Measurements from ENCODE around the gene LBHD1.
"Not testable (repeated sequence)": the region's sequence is repeated elsewhere in the genome, so short reads cannot be mapped to it uniquely, and the experiment has no call there.

Gene LBHD1

DNA sequence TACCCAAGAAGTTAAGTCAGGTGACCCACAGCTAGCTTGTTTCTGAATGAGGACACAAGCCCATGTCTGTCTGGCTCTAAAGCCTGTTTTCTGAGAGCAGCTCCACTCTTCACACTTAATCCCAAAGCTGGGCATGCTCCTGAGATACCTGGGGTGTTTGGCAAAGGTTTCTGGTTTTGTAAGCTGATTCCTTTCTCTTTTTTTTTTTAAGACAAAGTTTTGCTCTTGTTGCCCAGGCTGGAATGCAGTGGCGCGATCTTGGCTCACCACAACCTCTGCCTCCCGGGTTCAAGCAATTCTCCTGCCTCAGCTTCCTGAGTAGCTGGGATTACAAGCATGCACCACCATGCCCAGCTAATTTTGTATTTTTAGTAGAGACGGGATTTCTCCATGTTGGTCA is 21.6 kb upstream of the LBHD1 start:
- not testable (repeated sequence) for DNase-seq

DNA sequence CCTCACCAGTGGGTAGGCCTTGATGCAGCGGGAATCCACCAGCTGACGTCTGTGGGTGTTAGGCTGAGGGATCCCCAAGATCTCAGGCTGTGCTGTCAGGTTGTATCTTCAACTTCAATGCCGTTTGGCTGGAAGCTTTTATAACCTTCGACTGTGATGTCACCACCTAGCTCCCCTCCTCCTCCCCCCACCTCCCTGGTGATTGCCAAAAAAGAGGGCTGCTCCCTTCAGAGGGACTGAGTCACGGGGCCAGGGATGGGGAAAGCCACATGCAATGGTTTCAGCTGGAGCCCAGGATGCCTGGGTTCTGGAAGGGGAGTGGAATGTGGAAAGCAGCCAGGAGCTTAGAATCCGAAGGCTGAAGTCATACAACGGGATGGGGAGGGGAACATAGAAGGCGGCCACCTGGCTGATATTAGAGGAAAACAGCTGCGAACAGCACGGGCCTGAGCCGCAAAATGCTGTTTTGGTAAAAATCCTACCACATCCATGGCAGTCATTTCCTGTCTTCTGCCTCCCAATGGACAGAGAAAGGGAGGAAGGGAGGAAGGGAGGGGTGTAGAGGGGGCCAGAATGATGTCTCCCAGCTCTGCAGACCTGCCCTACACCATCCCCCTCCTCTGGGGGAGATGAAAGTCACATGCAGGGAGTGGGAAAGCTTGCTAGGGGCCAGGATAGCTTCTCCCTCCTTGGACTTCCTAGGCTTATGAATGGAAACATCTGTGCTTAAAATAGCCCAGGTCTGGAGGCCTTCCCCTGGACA is 17.5 kb upstream of the LBHD1 start, which contains the start of gene LRRN4CL:
Gene LRRN4CL, minus strand, starts transcription at position 110 of the 763 bp plus-strand sequence. CDS start 1,022 bp downstream, outside the sequence.
- DNase-seq, result no peak

DNA sequence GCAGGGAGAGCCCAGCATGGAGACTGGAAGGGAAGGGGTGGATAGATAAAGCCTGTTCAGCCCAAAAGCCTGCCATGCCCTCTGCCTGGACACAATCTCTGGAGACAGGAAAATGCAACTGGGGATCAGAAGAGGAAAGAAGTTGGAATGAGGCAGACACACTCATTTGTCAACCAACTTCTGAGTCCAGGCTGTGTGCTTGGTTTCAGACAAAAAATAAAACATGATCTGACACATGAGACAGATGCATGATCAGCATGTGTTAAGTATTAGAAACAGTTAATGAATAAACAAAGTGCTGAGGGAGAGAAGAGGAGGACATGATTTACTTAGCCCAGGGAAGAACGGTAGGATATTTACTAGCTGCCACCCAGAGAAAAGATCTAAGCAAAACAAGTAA is 16.4 kb upstream of the LBHD1 start:
- DNase-seq, result no peak

DNA sequence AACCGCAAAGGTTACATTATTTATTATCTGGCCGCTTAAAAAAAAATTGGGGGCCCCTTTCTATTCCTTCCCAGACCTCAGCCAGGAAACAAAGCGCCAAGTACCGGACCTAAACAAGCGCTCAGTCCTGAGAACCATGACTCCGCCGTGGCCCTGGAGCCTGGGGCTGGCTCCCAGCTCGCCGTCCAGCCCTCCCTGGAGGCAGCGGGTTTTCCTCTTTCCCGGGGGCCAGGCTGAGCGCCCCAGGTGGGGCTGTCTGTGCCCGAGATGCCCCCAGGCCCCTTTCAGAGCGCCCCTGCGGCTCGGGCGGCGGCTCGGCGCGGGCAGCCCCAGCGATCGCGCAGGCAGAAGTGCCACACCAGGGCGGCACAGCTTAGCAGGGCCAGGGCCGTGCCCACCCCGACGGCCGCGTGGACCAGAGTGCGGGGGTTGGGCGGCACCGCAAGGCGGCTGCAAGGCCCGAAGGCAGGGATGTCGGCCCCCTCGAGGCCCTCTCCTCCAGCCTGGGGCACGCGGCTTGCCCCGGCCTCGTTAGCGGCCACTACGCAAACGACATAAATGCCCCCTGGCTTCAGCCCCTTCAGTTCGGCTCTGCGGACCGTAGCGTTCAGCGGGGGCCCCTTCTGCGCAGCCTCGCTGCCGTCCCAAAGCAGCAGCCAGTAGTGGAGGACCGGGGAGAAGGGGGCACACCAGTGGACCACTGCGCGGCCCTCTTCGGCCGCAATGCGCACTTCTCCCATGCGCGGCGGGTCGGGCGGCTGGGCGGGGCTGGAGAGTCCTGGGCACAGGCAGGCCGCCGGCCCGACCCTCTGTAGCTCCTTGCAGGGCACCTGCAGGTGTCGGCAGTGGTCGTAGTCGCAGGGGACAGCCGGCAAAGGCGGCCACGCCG is 15.7 kb upstream of the LBHD1 start:
- DNase-seq, result no peak

DNA sequence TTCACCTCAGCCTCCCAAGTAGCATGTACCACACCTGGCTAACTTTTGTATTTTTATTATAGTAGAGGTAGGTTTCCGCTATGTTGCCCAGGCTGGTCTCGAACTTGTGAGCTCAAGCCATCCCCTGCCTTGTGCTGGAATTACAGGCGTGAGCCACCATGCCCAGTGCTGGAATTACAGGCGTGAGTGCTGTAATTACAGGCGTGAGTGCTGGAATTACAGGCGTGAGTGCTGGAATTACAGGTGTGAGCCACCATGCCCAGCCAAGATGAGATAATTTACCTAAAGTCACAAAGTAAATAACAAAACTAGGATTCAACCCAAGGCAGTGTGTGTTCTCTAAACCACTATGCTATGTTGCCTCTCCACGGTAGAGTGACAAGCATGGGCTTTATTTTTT is 10.5 kb upstream of the LBHD1 start:
- DNase-seq, result no peak

DNA sequence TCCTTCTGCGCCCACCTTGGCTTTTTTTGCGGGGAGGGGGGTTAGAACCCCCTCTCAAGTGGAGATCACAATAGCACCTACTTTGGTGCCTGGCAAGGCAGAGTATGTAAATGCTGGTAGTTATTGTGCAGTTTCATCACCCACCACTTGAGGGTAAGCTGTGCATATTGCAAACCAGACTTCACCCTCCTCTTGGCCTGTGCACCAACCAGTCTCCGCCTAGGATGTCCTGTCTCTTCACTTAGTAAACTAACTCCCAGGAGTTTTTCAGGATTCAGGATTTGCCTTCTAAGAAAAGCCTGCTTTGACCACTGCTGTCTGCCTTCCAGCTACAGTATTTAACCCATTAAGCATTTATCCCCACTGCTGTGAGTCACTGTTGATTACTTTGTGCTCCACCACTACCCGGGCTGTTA is 8.8 kb upstream of the LBHD1 start:
- DNase-seq, result peak; percentile 71 to 73

DNA sequence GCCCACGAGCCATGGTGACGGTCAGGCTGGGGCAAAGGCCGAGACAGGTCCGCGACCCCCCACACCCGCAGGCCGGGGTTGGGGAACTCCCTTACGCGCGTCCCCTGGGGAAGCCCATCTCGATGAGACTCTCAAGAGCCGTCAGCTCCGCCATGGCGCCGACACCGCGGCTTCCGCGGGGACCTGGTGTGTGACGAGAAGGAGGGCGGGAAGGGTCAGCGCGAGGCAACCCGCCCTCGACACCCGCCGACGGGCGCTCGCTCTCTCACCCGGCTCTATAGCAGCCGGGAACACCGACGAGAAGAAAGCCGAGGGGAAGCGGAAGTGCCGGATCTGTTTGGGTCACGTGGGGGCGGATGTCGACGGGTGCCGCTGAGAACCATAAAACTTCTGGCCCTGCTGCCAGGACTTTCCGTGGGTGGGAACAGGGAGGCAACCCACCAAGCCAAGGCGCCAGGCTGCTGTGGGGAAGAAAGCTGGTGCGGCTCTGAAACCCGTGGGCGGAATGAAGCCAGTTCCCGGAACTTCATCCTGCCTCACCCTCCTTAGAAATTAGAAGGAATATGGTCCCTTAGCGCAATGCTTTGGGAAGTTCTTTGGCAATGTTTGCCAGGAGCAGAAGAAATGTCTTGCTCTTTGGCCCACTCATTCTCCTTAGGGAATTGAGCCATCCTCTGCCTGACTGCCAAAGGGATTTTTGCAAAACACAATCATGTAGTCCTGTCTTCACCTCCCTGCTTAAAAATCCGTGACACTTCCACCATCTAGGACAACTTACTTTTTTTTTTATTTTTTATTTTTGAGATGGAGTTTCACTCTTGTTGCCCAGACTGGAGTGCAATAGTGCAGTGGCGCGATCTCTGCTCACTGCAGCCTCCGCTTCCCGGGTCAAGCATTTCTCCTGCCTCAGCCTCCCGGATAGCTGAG is 7.0 kb upstream of the LBHD1 start, which contains the start of gene UBXN1:
Gene UBXN1, minus strand, starts transcription at position 304 of the 927 bp plus-strand sequence. Its CDS starts 150 bp downstream, at position 154.
- DNase-seq, result peak; percentile 78 to 81

DNA sequence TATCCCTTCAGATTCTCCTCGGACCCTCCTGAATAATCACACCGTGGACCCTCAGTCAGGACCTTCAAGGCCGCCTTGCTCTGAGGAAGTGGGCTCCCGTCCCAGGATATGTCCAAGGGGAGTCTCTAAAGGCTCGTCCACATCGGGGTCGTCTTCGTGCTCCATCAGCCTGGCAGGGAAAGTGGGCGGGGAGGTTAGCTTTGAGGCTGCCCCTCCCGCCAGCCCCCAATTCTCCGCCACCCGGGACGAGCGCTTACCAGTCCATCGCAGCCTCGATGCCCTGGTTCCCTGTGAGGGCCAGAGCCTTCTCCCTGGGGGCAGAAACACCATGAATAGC is 6.3 kb upstream of the LBHD1 start:
- DNase-seq, result no peak

DNA sequence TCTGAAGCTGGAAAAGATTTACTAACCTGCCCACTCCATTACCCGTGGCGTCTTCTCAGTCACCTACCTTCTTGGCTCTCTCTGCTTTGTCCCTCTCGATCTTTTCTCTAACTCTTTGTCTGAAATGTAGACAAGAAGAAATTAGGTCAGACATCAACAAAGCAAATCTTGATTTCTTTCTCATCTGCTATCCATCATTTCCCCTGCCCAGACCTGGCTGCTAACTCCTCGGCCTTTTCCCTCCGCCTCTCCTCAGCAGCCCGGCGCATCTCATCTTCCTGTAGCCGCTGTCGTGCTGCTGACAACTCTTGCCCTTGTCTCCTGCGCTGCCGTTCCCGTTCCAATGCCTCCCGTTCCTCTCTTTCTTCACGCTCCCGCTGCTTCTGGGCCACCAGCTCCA is 5.6 kb upstream of the LBHD1 start:
- no peak for DNase-seq

DNA sequence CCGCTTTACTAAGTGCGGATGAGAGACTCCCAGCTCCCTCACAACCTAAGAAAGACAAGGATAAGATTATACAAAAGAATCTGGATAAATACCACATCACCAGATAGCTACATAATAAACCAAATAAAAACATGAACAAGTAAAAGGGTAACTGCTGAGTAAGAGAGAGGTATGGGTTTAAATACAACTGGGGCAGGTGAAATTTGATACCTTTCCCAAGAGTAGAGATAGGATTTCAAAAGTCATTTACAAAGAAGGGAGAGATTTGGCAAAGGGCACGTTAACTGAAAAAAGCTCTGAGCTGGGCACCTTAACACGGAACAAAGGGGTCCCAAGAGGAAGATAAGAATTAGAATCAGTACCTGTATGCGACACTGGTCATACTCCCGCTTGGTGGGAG is 5.1 kb upstream of the LBHD1 start:
- DNase-seq, result no peak

DNA sequence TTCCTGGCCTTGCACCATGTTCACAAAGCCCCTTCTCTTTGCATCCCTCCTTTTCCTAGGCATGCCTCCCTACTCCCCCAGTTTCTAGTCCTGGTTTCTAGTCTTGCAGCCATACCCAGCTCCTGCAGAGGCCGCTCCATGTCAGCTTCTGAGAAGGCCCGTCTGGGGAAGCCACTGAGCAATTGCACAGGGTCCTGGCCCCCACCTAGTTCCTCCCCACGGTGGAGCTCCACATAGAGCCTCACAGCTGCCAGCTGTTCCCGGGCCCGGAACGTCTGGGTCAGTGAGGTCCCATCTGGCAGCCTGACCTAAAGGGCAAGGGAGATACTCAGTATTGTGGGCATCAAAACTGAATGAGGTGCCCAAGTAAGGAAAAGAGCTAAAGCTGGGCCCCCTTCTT is 4.6 kb upstream of the LBHD1 start:
- no peak for DNase-seq

DNA sequence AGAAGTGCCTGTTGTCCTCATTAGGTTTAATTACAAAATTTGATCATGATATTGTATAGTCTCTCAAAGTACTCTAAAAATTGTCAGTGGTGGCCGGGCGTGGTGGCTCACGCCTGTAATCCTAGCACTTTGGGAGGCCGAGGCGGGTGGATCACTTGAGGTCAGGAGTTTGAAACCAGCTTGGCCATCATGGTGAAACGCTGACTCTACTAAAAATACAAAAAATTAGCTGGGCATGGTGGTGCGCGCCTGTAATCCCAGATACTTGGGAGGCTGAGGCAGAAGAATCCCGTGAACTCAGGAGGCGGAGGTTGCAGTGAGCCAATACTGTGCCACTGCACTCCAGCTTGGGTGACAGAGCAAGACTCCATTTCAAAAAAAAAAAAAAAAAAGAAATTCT is 3.3 kb upstream of the LBHD1 start:
- not testable (repeated sequence) for DNase-seq

DNA sequence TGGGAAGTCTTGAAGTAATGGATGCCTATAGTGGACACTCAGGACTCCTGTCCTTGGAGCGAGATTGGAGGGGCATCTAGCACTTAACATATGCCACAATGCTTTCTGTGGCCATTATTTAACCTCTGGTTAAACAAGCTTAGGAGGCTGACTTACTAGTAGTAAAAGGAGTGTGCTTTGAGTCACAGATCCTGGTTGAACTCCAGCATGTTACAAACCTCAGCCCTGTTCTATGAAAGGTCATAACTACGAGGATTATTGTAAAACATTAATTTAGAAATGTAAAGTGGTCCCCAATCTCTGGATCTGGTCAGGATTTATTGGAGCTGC is 1.1 kb upstream of the LBHD1 start:
- no peak for DNase-seq

DNA sequence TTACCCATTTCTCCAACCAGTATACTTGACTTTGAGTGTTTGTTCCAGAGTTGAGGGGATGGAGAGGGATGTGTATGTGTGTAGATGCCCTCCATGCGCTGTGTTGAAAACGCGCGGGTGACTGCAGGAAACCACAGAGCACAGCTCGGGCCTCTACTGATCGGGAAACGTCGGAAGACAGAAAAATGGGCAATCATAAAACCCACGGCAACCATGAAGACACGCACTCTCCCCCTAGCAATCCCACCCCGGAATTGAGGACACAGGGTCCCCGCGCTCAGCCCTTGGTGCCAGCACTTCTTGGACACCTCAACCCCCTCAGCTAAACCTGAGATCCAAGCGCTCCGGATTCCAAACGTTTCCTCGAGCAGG is 845 bp downstream of the LBHD1 start:
- DNase-seq, result peak; percentile 64 to 67

DNA sequence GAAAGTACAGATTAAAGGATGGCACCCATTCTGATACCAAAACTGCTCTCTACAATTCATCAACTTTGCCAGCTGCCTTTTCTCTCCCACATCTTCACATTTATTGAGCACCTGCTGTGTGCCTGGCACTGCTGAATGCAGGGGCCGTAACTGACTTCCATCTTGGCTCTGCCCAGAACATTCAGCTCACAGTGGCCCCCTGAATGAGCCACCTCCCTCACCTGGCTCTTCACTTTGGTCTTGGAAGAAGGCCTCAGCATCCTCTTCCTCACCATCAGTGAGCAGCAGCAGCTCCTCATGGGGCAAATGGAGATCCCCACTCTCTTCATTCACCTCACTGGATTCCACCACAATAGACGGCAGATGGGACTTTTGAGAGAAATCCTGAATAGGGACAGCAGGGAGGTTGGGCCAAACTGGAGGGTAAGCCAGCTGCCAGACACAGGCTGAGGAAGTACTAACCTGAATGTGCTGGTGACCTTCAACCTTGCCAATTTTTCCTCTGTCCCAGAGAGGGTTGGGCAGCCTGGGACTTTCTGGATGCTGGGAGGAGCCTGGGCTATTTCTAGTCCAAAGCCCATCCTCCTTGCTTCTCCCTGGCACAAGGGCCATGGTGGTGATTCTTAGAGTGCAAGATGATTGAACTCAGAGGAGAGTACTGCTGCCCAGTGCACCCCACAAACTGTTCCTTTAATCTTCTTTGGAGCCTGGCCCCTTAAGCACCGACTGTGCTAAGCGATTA is 2.5 kb downstream of the LBHD1 start:
- no peak for DNase-seq

DNA sequence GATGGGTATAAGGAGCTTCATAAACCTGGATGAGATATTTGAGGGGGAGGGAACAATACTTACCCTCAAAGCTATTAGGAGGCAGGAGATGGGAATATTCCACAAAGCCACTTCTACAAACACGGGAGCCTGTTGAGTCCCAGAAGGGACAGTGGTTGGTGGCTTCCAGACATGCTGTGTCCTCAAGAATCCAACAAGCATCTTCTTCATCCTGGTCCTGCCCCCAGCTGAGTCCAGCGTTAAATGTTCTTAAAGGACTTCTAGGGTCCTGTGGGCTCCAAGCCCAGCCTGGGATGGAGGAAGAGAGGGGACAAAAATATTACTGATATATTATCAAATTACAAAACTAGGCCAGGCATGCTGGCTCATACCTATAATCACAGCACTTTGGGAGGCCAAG is 4.6 kb downstream of the LBHD1 start:
- no peak for DNase-seq

DNA sequence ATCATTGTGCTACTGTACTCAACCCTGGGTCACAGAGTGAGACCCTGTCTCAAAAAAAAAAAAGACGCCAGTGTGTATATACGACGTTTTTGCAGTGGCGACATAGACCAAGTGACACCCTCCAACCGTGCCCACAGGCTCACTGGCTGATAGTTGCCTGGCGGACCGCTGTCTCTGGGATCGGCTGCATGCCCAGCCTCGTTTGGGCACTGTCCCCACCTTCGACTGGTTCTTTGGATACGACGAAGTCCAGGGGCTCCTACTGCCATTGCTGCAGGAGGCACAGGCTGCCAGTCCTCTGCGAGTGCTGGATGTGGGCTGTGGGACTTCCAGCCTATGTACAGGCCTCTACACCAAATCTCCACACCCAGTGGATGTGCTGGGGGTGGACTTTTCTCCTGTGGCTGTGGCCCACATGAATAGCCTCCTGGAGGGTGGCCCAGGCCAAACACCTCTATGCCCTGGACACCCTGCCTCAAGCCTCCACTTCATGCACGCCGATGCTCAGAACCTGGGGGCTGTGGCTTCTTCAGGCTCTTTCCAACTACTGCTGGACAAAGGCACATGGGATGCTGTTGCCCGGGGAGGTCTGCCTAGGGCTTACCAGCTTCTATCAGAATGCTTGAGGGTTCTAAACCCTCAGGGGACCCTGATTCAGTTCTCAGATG is 5.7 kb downstream of the LBHD1 start:
- DNase-seq, result no peak

DNA sequence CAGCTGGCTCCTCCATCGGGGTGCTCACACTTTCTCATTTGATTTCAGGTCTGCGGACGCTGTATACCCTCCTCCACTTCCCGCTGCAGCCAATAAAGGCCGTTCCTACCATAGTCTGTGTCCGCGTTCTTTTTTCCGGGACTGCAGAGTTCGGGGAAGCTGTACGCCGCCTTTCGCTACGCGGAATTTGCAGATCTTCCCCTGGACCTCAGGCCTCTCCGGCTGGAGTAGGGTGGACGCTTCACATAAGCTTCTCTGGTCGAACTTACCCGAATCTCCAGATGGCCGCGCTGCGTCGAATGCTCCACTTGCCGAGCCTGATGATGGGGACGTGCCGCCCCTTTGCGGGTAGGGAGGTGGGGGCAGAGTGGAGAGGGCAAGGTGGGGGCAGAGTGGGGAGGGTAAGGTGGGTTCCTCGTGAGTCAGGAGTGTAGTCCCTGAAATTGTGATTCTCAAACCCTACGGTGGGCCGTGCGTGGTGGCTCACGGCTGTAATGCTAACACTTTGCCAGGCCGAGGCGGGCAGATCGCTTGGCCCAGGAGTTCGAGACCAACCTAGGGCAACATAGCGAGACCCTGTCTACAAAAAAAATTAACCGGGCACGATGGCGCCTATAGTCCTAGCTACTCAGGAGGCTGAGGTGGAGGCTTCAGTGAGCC is 6.3 kb downstream of the LBHD1 start:
- DNase-seq, result peak; percentile 35 to 66

DNA sequence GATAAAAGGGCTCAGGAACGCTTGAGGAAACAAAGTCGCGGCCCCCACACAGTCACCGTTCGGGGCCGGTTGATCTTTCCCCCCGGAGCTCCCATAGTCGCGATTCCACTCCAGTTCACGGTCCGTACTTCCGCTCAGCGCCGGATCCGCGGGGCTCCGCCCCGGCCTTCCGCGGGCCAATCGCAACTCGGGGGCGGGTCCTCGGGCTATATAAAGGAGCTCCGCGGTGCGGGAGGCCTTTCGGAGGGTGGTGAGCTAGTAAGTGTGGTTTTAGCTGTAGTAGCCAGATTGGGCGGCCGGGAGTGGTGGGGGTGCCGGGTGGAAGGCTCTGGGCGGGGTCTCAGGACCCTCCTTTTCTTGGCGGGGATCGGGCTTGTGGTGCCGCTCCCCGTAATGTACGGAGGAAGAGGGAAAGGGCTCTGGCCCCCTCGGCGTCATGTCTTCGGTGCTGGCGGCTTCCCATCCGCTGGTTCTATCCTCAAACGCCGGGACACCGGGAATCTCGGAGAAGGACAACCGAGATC is 6.9 kb downstream of the LBHD1 start, which contains the start of the genes C11orf98 and CSKMT:
Gene C11orf98, minus strand, starts transcription at position 136 of the 524 bp plus-strand sequence. Its CDS starts 41 bp downstream, at position 95.
Gene CSKMT, plus strand, starts transcription at position 238 of the 524 bp plus-strand sequence. CDS start 568 bp downstream, outside the sequence.
- DNase-seq, result peak; percentile 84 to 85

DNA sequence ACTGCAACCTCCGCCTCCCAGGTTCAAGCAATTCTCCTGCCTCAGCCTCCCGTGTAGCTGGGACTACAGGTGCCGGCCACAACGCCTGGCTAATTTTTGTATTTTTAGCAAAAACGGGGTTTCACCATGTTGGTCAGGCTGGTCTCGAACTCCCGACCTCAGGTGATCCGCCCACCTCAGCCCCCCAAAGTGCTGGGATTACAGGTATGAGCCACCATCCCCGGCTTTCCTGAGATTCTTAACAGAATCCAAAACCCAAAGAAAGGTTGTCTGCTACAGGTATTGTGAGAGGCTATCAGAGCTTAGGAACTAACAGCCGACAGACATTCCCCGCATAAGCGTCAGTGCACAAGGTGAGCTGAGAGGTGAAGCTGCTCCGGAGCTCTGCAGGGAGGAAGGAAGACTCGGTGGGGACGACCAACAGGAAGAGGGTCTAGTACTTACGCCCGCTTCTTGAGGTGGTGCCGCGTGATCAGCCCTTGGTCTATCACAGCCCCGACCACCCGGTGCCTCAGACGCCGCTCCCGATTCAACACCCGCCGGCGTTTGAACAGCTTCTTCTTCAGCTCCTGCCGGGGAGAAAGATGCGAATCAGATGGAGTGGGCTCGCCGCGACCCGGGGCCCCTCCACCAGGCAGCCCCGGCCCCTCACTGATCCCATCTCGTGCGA is 7.5 kb downstream of the LBHD1 start:
- DNase-seq, result peak; percentile 52 to 58

Data from AML-193 (cell line).